ENCODE measurements around the gene ASPN.

The ASPN gene

GRCh38 chr9:92484563-92484962 lies 2.3 kb upstream of the ASPN start:
- Histone ChIP-seq H3K4me3 (ENCODE audit: low read length) (no peak overlapping the region), H3K9me3 (replicated peaks; ENCODE audit: low read length) (no peaks in the 10 kb centered on the region), H3K27me3 (ENCODE audit: control insufficient read depth, insufficient read depth, low read length) (no peaks in the 10 kb centered on the region), H3K4me1 (ENCODE audit: control insufficient read depth, insufficient read depth, low read length) (peaks cover 38% of the 10 kb centered on the region), H3K36me3 (ENCODE audit: insufficient read depth, low read length) (no peaks in the 10 kb centered on the region), H3K4me2 (ENCODE audit: low read length) (no peak overlapping the region), H3K9ac (ENCODE audit: low read depth, low read length) (no peak overlapping the region)

GRCh38 chr9:92483627-92484545 lies 1.6 kb upstream of the ASPN start:
- Histone ChIP-seq H3K9me3 (replicated peaks; ENCODE audit: low read length) (no peaks in the 10 kb centered on the region), H3K9ac (ENCODE audit: low read depth, low read length) (no peak overlapping the region), H3K27me3 (ENCODE audit: control insufficient read depth, insufficient read depth, low read length) (no peaks in the 10 kb centered on the region), H3K36me3 (ENCODE audit: insufficient read depth, low read length) (no peaks in the 10 kb centered on the region), H3K4me2 (ENCODE audit: low read length) (peak overlapping the region; percentile 17), H3K4me1 (ENCODE audit: control insufficient read depth, insufficient read depth, low read length) (peaks cover 31% of the 10 kb centered on the region), H3K4me3 (ENCODE audit: low read length) (no peak overlapping the region)

- Histone ChIP-seq H3K27me3 (ENCODE audit: control insufficient read depth, insufficient read depth, low read length) (no peaks in the 10 kb centered on the region), H3K9me3 (replicated peaks; ENCODE audit: low read length) (no peaks in the 10 kb centered on the region), H3K4me2 (ENCODE audit: low read length) (no peak overlapping the region), H3K9ac (ENCODE audit: low read depth, low read length) (no peak overlapping the region), H3K4me1 (ENCODE audit: control insufficient read depth, insufficient read depth, low read length) (peaks cover 29% of the 10 kb centered on the region), H3K36me3 (ENCODE audit: insufficient read depth, low read length) (no peaks in the 10 kb centered on the region), H3K4me3 (ENCODE audit: low read length) (no peak overlapping the region)
Observed at GRCh38 chr9:92482805-92483204, 499 bp upstream of the ASPN start.

- Histone ChIP-seq H3K9me3 (replicated peaks; ENCODE audit: low read length) (no peaks in the 10 kb centered on the region), H3K4me1 (ENCODE audit: control insufficient read depth, insufficient read depth, low read length) (peaks cover 29% of the 10 kb centered on the region), H3K9ac (ENCODE audit: low read depth, low read length) (no peak overlapping the region), H3K27me3 (ENCODE audit: control insufficient read depth, insufficient read depth, low read length) (no peaks in the 10 kb centered on the region), H3K4me3 (ENCODE audit: low read length) (no peak overlapping the region), H3K36me3 (ENCODE audit: insufficient read depth, low read length) (no peaks in the 10 kb centered on the region), H3K4me2 (ENCODE audit: low read length) (no peak overlapping the region)
Observed at GRCh38 chr9:92480986-92481633, 1.2 kb downstream of the ASPN start.

GRCh38 chr9:92480291-92480771 lies 2.0 kb downstream of the ASPN start:
- Histone ChIP-seq H3K4me2 (ENCODE audit: low read length) (no peak overlapping the region), H3K9ac (ENCODE audit: low read depth, low read length) (no peak overlapping the region), H3K4me1 (ENCODE audit: control insufficient read depth, insufficient read depth, low read length) (peaks cover 29% of the 10 kb centered on the region), H3K4me3 (ENCODE audit: low read length) (no peak overlapping the region), H3K9me3 (replicated peaks; ENCODE audit: low read length) (no peaks in the 10 kb centered on the region), H3K36me3 (ENCODE audit: insufficient read depth, low read length) (no peaks in the 10 kb centered on the region), H3K27me3 (ENCODE audit: control insufficient read depth, insufficient read depth, low read length) (no peaks in the 10 kb centered on the region)

- Histone ChIP-seq H3K9ac (ENCODE audit: low read depth, low read length) (no peak overlapping the region), H3K9me3 (replicated peaks; ENCODE audit: low read length) (no peaks in the 10 kb centered on the region)
Observed at GRCh38 chr9:92479346-92479745, 3.0 kb downstream of the ASPN start.

GRCh38 chr9:92478783-92479182 lies 3.5 kb downstream of the ASPN start:
- H3K4me1 ChIP-seq (ENCODE audit: control insufficient read depth, insufficient read depth, low read length) = peaks cover 20% of the 10 kb centered on the region
- H3K4me3 ChIP-seq (ENCODE audit: low read length) = no peak overlapping the region
- H3K27me3 ChIP-seq (ENCODE audit: control insufficient read depth, insufficient read depth, low read length) = no peaks in the 10 kb centered on the region
- H3K36me3 ChIP-seq (ENCODE audit: insufficient read depth, low read length) = no peaks in the 10 kb centered on the region
- no peaks in the 10 kb centered on the region for H3K9me3 ChIP-seq (replicated peaks; ENCODE audit: low read length)
- no peak overlapping the region for H3K9ac ChIP-seq (ENCODE audit: low read depth, low read length)
- no peak overlapping the region for H3K4me2 ChIP-seq (ENCODE audit: low read length)

More at GRCh38 chr9:92479346-92479745, 3.0 kb downstream of the ASPN start:
- Histone ChIP-seq H3K27me3 (ENCODE audit: control insufficient read depth, insufficient read depth, low read length) (no peaks in the 10 kb centered on the region), H3K4me3 (ENCODE audit: low read length) (no peak overlapping the region), H3K4me2 (ENCODE audit: low read length) (no peak overlapping the region), H3K36me3 (ENCODE audit: insufficient read depth, low read length) (no peaks in the 10 kb centered on the region), H3K4me1 (ENCODE audit: control insufficient read depth, insufficient read depth, low read length) (peaks cover 26% of the 10 kb centered on the region)

- Histone ChIP-seq H3K9ac (ENCODE audit: low read depth, low read length) (no peak overlapping the region), H3K27me3 (ENCODE audit: control insufficient read depth, insufficient read depth, low read length) (no peaks in the 10 kb centered on the region), H3K4me2 (ENCODE audit: low read length) (no peak overlapping the region), H3K36me3 (ENCODE audit: insufficient read depth, low read length) (no peaks in the 10 kb centered on the region), H3K4me3 (ENCODE audit: low read length) (no peak overlapping the region), H3K4me1 (ENCODE audit: control insufficient read depth, insufficient read depth, low read length) (peaks cover 16% of the 10 kb centered on the region), H3K9me3 (replicated peaks; ENCODE audit: low read length) (no peaks in the 10 kb centered on the region)
Observed at GRCh38 chr9:92476962-92477361, 5.3 kb downstream of the ASPN start.

- Histone ChIP-seq H3K9ac (ENCODE audit: low read depth, low read length) (no peak overlapping the region), H3K27me3 (ENCODE audit: control insufficient read depth, insufficient read depth, low read length) (no peaks in the 10 kb centered on the region), H3K9me3 (replicated peaks; ENCODE audit: low read length) (no peaks in the 10 kb centered on the region), H3K4me3 (ENCODE audit: low read length) (no peak overlapping the region), H3K4me2 (ENCODE audit: low read length) (no peak overlapping the region), H3K4me1 (ENCODE audit: control insufficient read depth, insufficient read depth, low read length) (no peaks in the 10 kb centered on the region), H3K36me3 (ENCODE audit: insufficient read depth, low read length) (no peaks in the 10 kb centered on the region)
Observed at GRCh38 chr9:92474587-92474986, 7.7 kb downstream of the ASPN start.

- Histone ChIP-seq H3K27me3 (ENCODE audit: control insufficient read depth, insufficient read depth, low read length) (no peaks in the 10 kb centered on the region), H3K9ac (ENCODE audit: low read depth, low read length) (no peak overlapping the region), H3K9me3 (replicated peaks; ENCODE audit: low read length) (no peaks in the 10 kb centered on the region), H3K4me1 (ENCODE audit: control insufficient read depth, insufficient read depth, low read length) (peaks cover 16% of the 10 kb centered on the region), H3K4me3 (ENCODE audit: low read length) (no peak overlapping the region), H3K36me3 (ENCODE audit: insufficient read depth, low read length) (no peaks in the 10 kb centered on the region), H3K4me2 (ENCODE audit: low read length) (no peak overlapping the region)
Observed at GRCh38 chr9:92468206-92468605, 14.1 kb downstream of the ASPN start.

- Histone ChIP-seq H3K27me3 (ENCODE audit: control insufficient read depth, insufficient read depth, low read length) (no peaks in the 10 kb centered on the region), H3K4me1 (ENCODE audit: control insufficient read depth, insufficient read depth, low read length) (peaks cover 16% of the 10 kb centered on the region), H3K4me3 (ENCODE audit: low read length) (no peak overlapping the region), H3K4me2 (ENCODE audit: low read length) (no peak overlapping the region), H3K36me3 (ENCODE audit: insufficient read depth, low read length) (no peaks in the 10 kb centered on the region), H3K9ac (ENCODE audit: low read depth, low read length) (no peak overlapping the region), H3K9me3 (replicated peaks; ENCODE audit: low read length) (no peaks in the 10 kb centered on the region)
Observed at GRCh38 chr9:92467511-92467910, 14.8 kb downstream of the ASPN start.

Measured in skeletal muscle satellite cell (primary cell).